Measurements from ENCODE around the gene TDRD10.
"Not testable (repeated sequence)": the region's sequence is repeated elsewhere in the genome, so short reads cannot be mapped to it uniquely, and the experiment has no call there.

TDRD10 gene

GRCh38 chr1:154479764-154480421 lies 22.1 kb upstream of the TDRD10 start:
- DNase-seq (ENCODE audit: low spot score) = peak; percentile 96

- no peak for DNase-seq (ENCODE audit: low spot score)
Observed at GRCh38 chr1:154481053-154481452, 21.0 kb upstream of the TDRD10 start.

GRCh38 chr1:154483941-154484803 lies 17.8 kb upstream of the TDRD10 start:
- DNase-seq (ENCODE audit: low spot score) = no peak

- no peak for DNase-seq (ENCODE audit: low spot score)
Observed at GRCh38 chr1:154485106-154485505, 16.9 kb upstream of the TDRD10 start.

- no peak for DNase-seq (ENCODE audit: low spot score)
Observed at GRCh38 chr1:154485910-154486496, 16.0 kb upstream of the TDRD10 start.

GRCh38 chr1:154486756-154487155 lies 15.3 kb upstream of the TDRD10 start:
- not testable (repeated sequence) for DNase-seq (ENCODE audit: low spot score)

- DNase-seq (ENCODE audit: low spot score) = no peak
Observed at GRCh38 chr1:154488922-154489321, 13.1 kb upstream of the TDRD10 start.

- DNase-seq (ENCODE audit: low spot score) = no peak
Observed at GRCh38 chr1:154489695-154490274, 12.2 kb upstream of the TDRD10 start.

- no peak for DNase-seq (ENCODE audit: low spot score)
Observed at GRCh38 chr1:154490317-154490716, 11.7 kb upstream of the TDRD10 start.

- DNase-seq (ENCODE audit: low spot score) = no peak
Observed at GRCh38 chr1:154492115-154492514, 9.9 kb upstream of the TDRD10 start.

GRCh38 chr1:154493276-154493675 lies 8.7 kb upstream of the TDRD10 start:
- peak; percentile 58 for DNase-seq (ENCODE audit: low spot score)

- DNase-seq (ENCODE audit: low spot score) = no peak
Observed at GRCh38 chr1:154495496-154496273, 6.3 kb upstream of the TDRD10 start.

GRCh38 chr1:154496383-154496782 lies 5.6 kb upstream of the TDRD10 start:
- no peak for DNase-seq (ENCODE audit: low spot score)

GRCh38 chr1:154497026-154497806 lies 4.8 kb upstream of the TDRD10 start:
- no peak for DNase-seq (ENCODE audit: low spot score)

- no peak for DNase-seq (ENCODE audit: low spot score)
Observed at GRCh38 chr1:154499446-154499845, 2.6 kb upstream of the TDRD10 start.

GRCh38 chr1:154500533-154500932 lies 1.5 kb upstream of the TDRD10 start:
- DNase-seq (ENCODE audit: low spot score) = no peak

- no peak for DNase-seq (ENCODE audit: low spot score)
Observed at GRCh38 chr1:154501423-154502065, 475 bp upstream of the TDRD10 start.

GRCh38 chr1:154502744-154503115 lies 711 bp downstream of the TDRD10 start:
- no peak for DNase-seq (ENCODE audit: low spot score)

GRCh38 chr1:154503898-154504297 lies 1.9 kb downstream of the TDRD10 start:
- no peak for DNase-seq (ENCODE audit: low spot score)

- DNase-seq (ENCODE audit: low spot score) = no peak
Observed at GRCh38 chr1:154512760-154513159, 10.7 kb downstream of the TDRD10 start.
